Panc1 (cell line): ENCODE results near the gene PRCC. TPM values are rescaled to one million over a fixed set of nuclear protein-coding genes. Genes with fewer than 3 reads are reported as not detected.
A peak's percentile ranks its signal among the peaks of the same experiment; 100 is the strongest.

Experiments used
- ATAC-seq: fragments of 200-7000 bp; cut with Tn5 transposase; 2 replicates; pipeline ENCODE4 v1.9.1; 2020; ENCODE audit warnings: mild to moderate bottlenecking, moderate library complexity
- BruUV-seq: library from RNA; stranded (reverse); fragments of 400-500 nt; replicated peaks from 2 replicates; lab custom pipeline; 2021; lab: Mats Ljungman, UMichigan
- CTCF ChIA-PET: fragments of 300-600 bp; sonication (Branson Sonifier 250); formaldehyde crosslinking; loops from one replicate; lab custom pipeline; 2022; ENCODE audit warnings: antibody characterized with exemption; lab: Charles Lee
- POLR2A ChIA-PET: fragments of 300-600 bp; sonication (Branson Sonifier 250); formaldehyde crosslinking; loops from one replicate; lab custom pipeline; 2022; ENCODE audit warnings: antibody characterized with exemption; lab: Charles Lee
- DNase-seq: peaks from one replicate; pipeline ENCODE4 v3.0.0-alpha.2; 2010; ENCODE audit warnings: low read depth, low spot score
- H3K27ac ChIP-seq: 2 replicates; pipeline ENCODE4 v1.5.1; 2011; ENCODE audit warnings: mild to moderate bottlenecking, low read length, inconsistent platforms
- H3K27me3 ChIP-seq: fragments of 200-500 bp; sonication (Bioruptor generic); 2 replicates; pipeline ENCODE4 v1.6.0; 2014; ENCODE audit warnings: low read length, inconsistent platforms; ENCODE audit not compliant: control insufficient read depth, insufficient read depth
- H3K36me3 ChIP-seq: fragments of 200-500 bp; sonication (Bioruptor generic); 2 replicates; pipeline ENCODE4 v1.5.1; 2014; ENCODE audit warnings: inconsistent platforms, mild to moderate bottlenecking, low read length, moderate library complexity; ENCODE audit not compliant: control insufficient read depth, insufficient read depth
- H3K4me1 ChIP-seq: 2 replicates; pipeline ENCODE4 v1.5.1; 2011; ENCODE audit warnings: inconsistent platforms, mild to moderate bottlenecking, low read length, moderate library complexity; ENCODE audit not compliant: control insufficient read depth, insufficient read depth
- H3K4me3 ChIP-seq, 2 experiments: 2 replicates each; pipeline ENCODE4 v1.5.1; 2011 to 2012; ENCODE audit warnings: low read depth in 2 of 2, low read length in 2 of 2, mild to moderate bottlenecking in 2 of 2, inconsistent platforms in 1 of 2, moderate library complexity in 1 of 2
- H3K9me3 ChIP-seq: fragments of 200-500 bp; sonication (Bioruptor generic); 2 replicates; pipeline ENCODE4 v1.5.1; 2014; ENCODE audit warnings: low read depth, mild to moderate bottlenecking, inconsistent platforms, low read length, moderate library complexity; ENCODE audit not compliant: control insufficient read depth, insufficient read depth
- POLR2AphosphoS5 ChIP-seq: IDR thresholded peaks from 2 replicates; pipeline ENCODE4 v1.6.1; 2012; ENCODE audit warnings: mild to moderate bottlenecking, low read depth, low read length, moderate library complexity
- SIN3A ChIP-seq: IDR thresholded peaks from 2 replicates; pipeline ENCODE4 v1.6.1; 2012; ENCODE audit warnings: low read depth, mild to moderate bottlenecking, low read length, moderate library complexity, borderline replicate concordance; ENCODE audit not compliant: insufficient read depth
- TCF7L2 ChIP-seq: IDR thresholded peaks from 2 replicates; pipeline ENCODE4 v1.6.1; 2011; ENCODE audit warnings: mild to moderate bottlenecking, low read depth, low read length, inconsistent platforms
- in situ Hi-C: cut with HindIII; loops from 2 replicates; pipeline ENCODE4 v1.10.0; 2016; ENCODE audit warnings: low sequenced_read_pairs, low pct_unique_long_range_greater_than_20kb
- intact Hi-C: fragments of 100-400 bp; cut with micrococcal nuclease; formaldehyde crosslinking; loops from one replicate; pipeline ENCODE4 v1.10.0; 2022; ENCODE audit not compliant: unreplicated experiment
- total RNA-seq: library from RNA; stranded (reverse); gene quantifications from one replicate; pipeline ENCODE4 v1.2.1, GENCODE V29; 2021; ENCODE audit not compliant: unreplicated experiment
- TF ChIP-seq, protein P1 (sequence below), 2 experiments: IDR thresholded peaks; 2 replicates each; pipeline ENCODE4 v1.6.1; 2011 to 2012; ENCODE audit warnings: low read depth in 2 of 2, control low read depth in 1 of 2, low read length in 1 of 2, mild to moderate bottlenecking in 1 of 2, moderate library complexity in 1 of 2; ENCODE audit not compliant: insufficient read depth in 1 of 2
- TF ChIP-seq, protein P2 (sequence below): fragments of 450-650 bp; IDR thresholded peaks from 2 replicates; pipeline ENCODE4 v1.5.1; 2017; ENCODE audit warnings: mild to moderate bottlenecking

The PRCC gene
- total RNA-seq, 1 experiment from 2014 or later, result 78.5 TPM

DNA sequence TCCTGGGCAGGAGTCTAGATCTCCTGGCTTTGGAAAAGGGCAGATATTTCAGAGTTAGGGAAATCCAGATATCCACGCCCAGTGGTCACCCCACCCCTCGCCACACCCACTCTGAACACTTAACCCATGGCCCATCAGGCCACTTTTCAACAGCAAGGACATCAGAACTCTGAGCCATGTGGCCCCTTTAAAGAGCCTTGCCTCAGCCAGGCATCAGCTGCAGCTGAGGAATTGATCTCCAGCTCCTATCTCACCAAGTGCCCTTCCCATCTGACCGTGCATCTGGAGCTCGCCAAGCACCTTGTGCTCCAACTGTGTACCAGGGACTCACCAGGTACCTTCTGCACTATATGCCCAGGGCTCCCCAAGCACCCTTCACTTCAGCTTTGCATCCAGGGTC, 69.6 kb downstream of the PRCC start:
- ChIA-PET CTCF (interaction anchor here (0.7 kb wide), 1 partner anchor 23 kb away, joined by 4 read pairs; no protein-coding TSS in a partner anchor), POLR2A (no interaction called here)
- Histone ChIP-seq H3K4me3 (no peak overlapping the region), H3K4me1 (no peaks in the 10 kb centered on the region), H3K36me3 (no peaks in the 10 kb centered on the region), H3K9me3 (no peaks in the 10 kb centered on the region), H3K27me3 (peaks cover 9% of the 10 kb centered on the region), H3K27ac (no peak overlapping the region)
- in situ Hi-C loops (no loop called here), intact Hi-C loops (no loop called here)
- BruUV-seq, result no TSS peak
- TF ChIP-seq, protein P1, sequence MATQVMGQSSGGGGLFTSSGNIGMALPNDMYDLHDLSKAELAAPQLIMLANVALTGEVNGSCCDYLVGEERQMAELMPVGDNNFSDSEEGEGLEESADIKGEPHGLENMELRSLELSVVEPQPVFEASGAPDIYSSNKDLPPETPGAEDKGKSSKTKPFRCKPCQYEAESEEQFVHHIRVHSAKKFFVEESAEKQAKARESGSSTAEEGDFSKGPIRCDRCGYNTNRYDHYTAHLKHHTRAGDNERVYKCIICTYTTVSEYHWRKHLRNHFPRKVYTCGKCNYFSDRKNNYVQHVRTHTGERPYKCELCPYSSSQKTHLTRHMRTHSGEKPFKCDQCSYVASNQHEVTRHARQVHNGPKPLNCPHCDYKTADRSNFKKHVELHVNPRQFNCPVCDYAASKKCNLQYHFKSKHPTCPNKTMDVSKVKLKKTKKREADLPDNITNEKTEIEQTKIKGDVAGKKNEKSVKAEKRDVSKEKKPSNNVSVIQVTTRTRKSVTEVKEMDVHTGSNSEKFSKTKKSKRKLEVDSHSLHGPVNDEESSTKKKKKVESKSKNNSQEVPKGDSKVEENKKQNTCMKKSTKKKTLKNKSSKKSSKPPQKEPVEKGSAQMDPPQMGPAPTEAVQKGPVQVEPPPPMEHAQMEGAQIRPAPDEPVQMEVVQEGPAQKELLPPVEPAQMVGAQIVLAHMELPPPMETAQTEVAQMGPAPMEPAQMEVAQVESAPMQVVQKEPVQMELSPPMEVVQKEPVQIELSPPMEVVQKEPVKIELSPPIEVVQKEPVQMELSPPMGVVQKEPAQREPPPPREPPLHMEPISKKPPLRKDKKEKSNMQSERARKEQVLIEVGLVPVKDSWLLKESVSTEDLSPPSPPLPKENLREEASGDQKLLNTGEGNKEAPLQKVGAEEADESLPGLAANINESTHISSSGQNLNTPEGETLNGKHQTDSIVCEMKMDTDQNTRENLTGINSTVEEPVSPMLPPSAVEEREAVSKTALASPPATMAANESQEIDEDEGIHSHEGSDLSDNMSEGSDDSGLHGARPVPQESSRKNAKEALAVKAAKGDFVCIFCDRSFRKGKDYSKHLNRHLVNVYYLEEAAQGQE (IDR thresholded peaks at IDR 0.05; ENCODE audit: insufficient read depth in 1 of 2, low read depth in 2 of 2, low read length in 1 of 2), result no peak
- TF ChIP-seq, protein P2, sequence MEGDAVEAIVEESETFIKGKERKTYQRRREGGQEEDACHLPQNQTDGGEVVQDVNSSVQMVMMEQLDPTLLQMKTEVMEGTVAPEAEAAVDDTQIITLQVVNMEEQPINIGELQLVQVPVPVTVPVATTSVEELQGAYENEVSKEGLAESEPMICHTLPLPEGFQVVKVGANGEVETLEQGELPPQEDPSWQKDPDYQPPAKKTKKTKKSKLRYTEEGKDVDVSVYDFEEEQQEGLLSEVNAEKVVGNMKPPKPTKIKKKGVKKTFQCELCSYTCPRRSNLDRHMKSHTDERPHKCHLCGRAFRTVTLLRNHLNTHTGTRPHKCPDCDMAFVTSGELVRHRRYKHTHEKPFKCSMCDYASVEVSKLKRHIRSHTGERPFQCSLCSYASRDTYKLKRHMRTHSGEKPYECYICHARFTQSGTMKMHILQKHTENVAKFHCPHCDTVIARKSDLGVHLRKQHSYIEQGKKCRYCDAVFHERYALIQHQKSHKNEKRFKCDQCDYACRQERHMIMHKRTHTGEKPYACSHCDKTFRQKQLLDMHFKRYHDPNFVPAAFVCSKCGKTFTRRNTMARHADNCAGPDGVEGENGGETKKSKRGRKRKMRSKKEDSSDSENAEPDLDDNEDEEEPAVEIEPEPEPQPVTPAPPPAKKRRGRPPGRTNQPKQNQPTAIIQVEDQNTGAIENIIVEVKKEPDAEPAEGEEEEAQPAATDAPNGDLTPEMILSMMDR, result no peak
- no peak for TF ChIP-seq POLR2AphosphoS5
- no peak for TF ChIP-seq SIN3A
- no peak for TF ChIP-seq TCF7L2
- DNase-seq (no peak), ATAC-seq (no peak)

DNA sequence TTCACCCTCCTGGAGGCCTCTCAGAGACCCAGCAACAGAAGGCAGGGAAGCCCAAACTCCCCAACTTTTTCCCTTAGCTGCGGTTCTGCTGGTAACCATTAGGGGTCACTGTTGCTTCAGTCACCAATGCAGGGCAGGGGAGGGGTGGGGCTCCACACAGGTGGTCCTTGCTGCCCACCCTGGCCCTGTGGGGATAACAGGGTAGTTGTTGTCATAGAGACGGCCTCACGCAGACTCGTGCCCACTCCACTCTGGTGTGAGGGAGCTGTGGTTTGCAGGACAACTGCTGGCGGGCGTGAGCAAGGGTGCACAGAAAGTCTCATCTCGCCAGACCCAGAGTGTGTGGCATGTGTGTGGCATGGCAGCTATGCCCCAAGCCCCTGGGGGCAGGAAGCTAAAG, 71.6 kb downstream of the PRCC start:
- H3K27ac ChIP-seq, result no peak overlapping the region
- no peaks in the 10 kb centered on the region for H3K36me3 ChIP-seq
- peaks cover 2% of the 10 kb centered on the region for H3K27me3 ChIP-seq
- intact Hi-C loops, result no loop called here
- BruUV-seq, result no TSS peak
- in situ Hi-C loops, result no loop called here
- POLR2A ChIA-PET, result interaction anchor here (0.5 to 0.9 kb wide), 2 partner anchors 67 to 87 kb away, joined by 3 to 8 read pairs; no protein-coding TSS in a partner anchor
- H3K4me1 ChIP-seq, result no peaks in the 10 kb centered on the region
- ATAC-seq (peak; percentile 79), DNase-seq (peak; percentile 27)
- H3K9me3 ChIP-seq, result no peaks in the 10 kb centered on the region
- no peak overlapping the region for H3K4me3 ChIP-seq
- TF ChIP-seq, protein P2, result peak; percentile 96
- TF ChIP-seq POLR2AphosphoS5, result no peak
- CTCF ChIA-PET, result interaction anchor here (0.8 to 2.6 kb wide), 8 partner anchors 17 to 113 kb away, joined by 3 to 39 read pairs (median 6); partner anchors contain the start of genes INSRR and NTRK1
